WI38 (cell line): ENCODE measurements around the gene DNAAF1.

ENCODE experiments used
- H3K4me3 ChIP-seq: 2 replicates; pipeline ENCODE4 v1.5.1; 2011; ENCODE audit warnings: low read depth, mild to moderate bottlenecking, control low read depth, low read length
- TF ChIP-seq, protein P1 (sequence below): IDR thresholded peaks from 2 replicates; pipeline ENCODE4 v1.5.1; 2012; ENCODE audit warnings: low read depth, mild to moderate bottlenecking, control low read depth, low read length

The DNAAF1 gene

DNA sequence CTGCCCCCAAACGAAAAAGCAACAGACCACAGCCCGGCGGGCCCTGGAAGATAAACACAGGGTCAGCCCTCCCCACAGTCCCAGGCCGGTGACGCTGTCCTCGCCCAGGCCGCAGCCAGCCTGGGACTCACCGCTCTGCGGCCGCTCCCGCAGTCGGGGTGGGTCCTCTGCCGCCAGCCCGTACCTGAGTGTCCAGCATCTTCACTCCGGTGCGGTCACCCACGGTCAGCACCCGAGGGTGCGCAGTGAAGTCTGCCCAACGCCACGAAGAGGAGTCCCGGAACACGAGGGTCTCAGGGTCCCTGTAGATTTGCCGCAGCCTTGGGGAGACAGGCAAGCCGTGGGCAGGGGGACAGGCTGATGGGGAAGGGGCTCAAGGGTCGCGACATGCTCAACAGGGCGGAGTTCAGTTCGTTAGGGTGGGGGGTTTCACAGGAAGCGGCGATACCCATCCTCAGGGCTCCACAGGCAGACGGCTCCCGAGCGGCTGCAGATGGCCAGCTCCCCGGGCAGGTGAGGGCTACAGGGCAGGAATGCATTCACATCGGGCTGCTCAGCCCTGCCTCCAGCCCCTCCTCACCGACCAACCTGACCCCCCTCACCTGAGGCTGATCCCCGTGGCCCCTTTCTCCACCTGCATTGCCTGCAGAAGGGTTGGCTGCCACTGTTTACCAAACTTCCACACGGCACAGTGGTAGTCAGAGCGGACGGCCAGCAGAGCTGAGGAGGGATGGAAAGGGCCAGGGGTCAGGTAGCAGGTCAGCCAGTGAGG, 36.2 kb downstream of the DNAAF1 start:
- TF ChIP-seq, protein P1, sequence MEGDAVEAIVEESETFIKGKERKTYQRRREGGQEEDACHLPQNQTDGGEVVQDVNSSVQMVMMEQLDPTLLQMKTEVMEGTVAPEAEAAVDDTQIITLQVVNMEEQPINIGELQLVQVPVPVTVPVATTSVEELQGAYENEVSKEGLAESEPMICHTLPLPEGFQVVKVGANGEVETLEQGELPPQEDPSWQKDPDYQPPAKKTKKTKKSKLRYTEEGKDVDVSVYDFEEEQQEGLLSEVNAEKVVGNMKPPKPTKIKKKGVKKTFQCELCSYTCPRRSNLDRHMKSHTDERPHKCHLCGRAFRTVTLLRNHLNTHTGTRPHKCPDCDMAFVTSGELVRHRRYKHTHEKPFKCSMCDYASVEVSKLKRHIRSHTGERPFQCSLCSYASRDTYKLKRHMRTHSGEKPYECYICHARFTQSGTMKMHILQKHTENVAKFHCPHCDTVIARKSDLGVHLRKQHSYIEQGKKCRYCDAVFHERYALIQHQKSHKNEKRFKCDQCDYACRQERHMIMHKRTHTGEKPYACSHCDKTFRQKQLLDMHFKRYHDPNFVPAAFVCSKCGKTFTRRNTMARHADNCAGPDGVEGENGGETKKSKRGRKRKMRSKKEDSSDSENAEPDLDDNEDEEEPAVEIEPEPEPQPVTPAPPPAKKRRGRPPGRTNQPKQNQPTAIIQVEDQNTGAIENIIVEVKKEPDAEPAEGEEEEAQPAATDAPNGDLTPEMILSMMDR: no peak
- H3K4me3 ChIP-seq: no peak overlapping the region

DNA sequence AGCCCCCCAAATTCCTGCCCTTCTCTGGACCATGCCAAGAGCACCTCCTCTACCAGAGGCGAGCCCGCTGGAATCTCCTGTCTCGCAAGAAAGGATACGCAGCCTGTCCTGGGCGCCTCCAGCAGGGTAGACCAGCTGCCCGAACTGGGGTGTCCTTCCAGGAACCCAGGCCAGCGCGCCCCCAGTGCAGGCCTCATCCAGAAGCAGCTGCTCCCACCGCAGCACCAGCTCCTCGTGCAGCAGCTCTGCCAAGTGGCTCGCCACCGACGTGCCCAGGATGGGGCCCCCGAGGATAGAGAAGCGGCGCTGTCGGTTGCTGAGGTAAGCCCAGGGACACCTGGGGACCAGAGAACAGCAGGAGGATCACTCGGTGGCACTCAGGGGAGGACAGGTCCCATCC, 37.0 kb downstream of the DNAAF1 start:
- no peak overlapping the region for H3K4me3 ChIP-seq
- TF ChIP-seq, protein P1: no peak

DNA sequence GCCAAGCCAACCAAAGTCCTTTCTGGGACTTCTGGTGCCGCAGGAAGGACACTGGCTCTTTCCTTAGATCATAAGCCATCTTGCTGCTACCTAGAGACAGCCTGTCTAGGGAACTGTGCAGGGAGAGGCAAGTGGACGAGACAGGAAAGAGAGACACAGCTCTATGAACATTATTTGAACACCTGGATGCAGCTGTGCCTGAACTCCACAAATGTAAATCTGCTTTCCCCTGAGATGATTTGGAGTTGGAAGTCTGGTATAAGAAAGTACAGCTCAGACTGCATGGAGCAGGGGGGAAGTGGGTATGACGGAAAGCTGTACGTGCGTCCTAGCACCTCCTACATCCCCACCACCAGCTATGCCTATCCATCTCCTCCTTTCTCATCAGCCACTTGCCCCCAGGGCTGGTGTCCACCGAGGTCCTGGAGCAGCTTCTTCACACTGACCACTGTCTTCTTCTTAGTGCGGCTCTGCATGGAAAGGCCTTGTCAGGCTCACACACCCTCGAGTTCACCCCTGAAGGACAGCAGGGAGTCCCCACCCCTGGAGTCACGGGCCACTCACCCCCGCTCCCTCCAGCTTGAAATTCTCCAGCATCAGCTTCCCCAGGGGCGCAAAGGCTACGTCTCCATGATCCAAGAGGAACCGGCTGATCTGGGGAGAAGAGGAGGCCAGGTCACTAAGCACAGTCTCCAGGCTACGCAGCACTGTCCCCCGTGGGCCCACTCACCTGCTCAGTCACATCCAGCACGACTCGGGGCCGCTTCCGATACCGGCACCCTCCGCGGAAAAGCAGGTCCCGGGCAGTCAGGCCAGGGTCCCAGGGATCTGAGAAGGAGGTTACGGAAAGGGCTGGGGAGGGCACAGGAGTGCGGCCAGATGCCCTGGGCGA, 37.8 kb downstream of the DNAAF1 start:
- TF ChIP-seq, protein P1: no peak

DNA sequence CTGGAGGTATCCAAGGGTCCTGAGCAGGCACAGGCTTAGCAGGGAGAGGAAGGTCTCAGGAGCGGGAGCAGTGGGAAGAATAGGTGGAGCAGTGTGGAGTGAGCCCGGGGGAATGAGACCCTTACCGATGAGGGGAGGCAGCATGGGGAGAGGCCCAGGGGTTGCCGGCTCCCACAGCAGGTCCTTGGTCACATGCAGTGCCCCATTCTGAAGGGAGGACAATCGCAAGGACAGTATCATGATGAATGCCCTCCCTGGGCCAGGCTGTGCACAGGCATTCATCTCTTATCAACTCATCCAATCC, 38.4 kb downstream of the DNAAF1 start:
- TF ChIP-seq, protein P1: no peak
- H3K4me3 ChIP-seq: no peak overlapping the region

More for the DNA sequence above, 37.8 kb downstream of the DNAAF1 start:
- H3K4me3 ChIP-seq: no peak overlapping the region

DNA sequence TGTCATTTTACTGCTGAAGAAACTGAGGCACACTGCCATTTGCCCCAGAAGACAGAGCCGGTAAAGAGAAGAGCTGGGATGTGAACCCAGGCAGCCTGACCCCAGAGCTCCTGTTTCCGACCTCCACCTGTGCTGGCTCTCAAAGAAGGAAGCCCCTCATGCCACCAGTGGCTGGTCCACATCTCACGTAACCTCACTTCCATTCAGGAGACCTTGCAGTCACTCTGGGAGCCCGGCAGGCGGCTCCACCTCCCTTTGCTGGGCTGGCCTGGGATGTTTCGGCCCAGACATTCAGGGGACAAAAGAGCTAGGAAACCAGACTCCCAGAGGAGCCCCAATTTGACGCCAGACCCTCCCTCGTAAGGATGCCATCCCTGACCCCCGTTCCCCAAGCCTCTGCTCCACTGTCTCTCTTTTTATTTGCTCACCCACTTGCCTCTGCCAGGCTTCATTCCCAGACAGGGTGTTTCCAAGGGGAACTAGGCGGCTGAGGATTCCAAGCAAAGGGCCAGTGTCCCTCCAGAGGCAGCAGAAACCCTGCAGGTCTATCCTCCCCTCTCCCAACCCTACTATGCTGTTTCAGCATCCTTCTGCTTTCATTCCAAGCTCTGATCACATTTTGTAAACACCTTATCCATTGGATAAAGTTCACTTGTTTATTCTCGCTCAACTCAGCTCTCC, 38.9 kb downstream of the DNAAF1 start:
- TF ChIP-seq, protein P1: no peak
- H3K4me3 ChIP-seq: no peak overlapping the region

DNA sequence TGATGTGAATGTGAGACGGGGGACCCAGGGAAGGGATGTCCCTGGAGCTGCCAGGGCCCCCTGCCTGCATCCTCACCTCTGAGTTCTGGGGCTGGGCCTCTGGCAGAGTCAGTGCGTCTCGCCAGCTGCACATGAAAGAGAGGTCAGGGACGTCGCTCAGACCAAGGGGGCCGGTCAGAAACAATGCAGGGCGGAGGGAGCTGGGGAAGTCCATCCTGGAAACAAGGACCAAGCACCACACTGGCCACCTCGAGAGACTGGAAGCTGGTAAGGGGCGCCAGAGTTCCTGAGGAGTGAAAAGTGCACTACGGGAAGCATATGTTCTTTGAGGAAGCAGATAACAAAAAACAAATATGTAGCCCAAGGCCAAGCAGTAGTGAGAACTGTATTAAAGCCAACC, 39.7 kb downstream of the DNAAF1 start:
- TF ChIP-seq, protein P1: no peak
- H3K4me3 ChIP-seq: no peak overlapping the region
